H1 (cell line): ENCODE measurements around the gene SLC22A23. TPM values are rescaled to one million over a fixed set of nuclear protein-coding genes. Genes with fewer than 3 reads are reported as not detected.

Experiments
- CTCF ChIA-PET: fragments of 300-600 bp; sonication (Branson Sonifier 250); formaldehyde crosslinking; loops from one replicate; lab custom pipeline; 2021; ENCODE audit not compliant: partially characterized antibody; lab: Charles Lee
- POLR2A ChIA-PET: fragments of 300-600 bp; sonication (Branson Sonifier 250); formaldehyde crosslinking; loops from one replicate; lab custom pipeline; 2021; ENCODE audit warnings: inconsistent platforms; ENCODE audit not compliant: partially characterized antibody; lab: Charles Lee
- DNase-seq, 2 experiments: peaks; one replicate each; pipeline versions ENCODE4 v3.0.0 to v3.0.0-alpha.2; 2010 to 2022; ENCODE audit warnings: low spot score in 2 of 2, low read depth in 1 of 2, mixed read lengths in 1 of 2
- FAIRE-seq: peaks from 2 replicates; lab custom pipeline; 2011; peaks lifted over from hg19 to GRCh38; lab: Jason Lieb, UNC
- H2AFZ ChIP-seq: 2 replicates; pipeline ENCODE4 v1.8.1; 2012; ENCODE audit warnings: low read length, inconsistent platforms
- H2AK5ac ChIP-seq: 2 replicates; pipeline ENCODE4 v1.6.1; 2013; ENCODE audit warnings: low read depth, low read length
- H2BK120ac ChIP-seq: replicated peaks from 2 replicates; pipeline ENCODE3; 2013; ENCODE audit warnings: low read depth, low read length, inconsistent platforms
- H2BK12ac ChIP-seq: 2 replicates; pipeline ENCODE4 v1.6.1; 2013; ENCODE audit warnings: low read depth, low read length
- H2BK15ac ChIP-seq: 2 replicates; pipeline ENCODE4 v1.6.1; 2013; ENCODE audit warnings: low read length
- H2BK20ac ChIP-seq: 2 replicates; pipeline ENCODE4 v1.6.1; 2013; ENCODE audit warnings: low read length
- H2BK5ac ChIP-seq: 2 replicates; pipeline ENCODE4 v1.6.1; 2013; ENCODE audit warnings: low read depth, low read length
- H3K14ac ChIP-seq: 2 replicates; pipeline ENCODE4 v1.6.1; 2013; ENCODE audit warnings: inconsistent platforms; ENCODE audit not compliant: insufficient read length
- H3K18ac ChIP-seq: 2 replicates; pipeline ENCODE4 v1.6.1; 2013; ENCODE audit warnings: low read length; ENCODE audit errors: extremely low read depth
- H3K23ac ChIP-seq: 2 replicates; pipeline ENCODE4 v1.6.1; 2013; ENCODE audit warnings: inconsistent platforms; ENCODE audit not compliant: insufficient read length
- H3K23me2 ChIP-seq: 2 replicates; pipeline ENCODE4 v1.6.1; 2013; ENCODE audit warnings: low read depth, low read length
- H3K27ac ChIP-seq: 2 replicates; pipeline ENCODE4 v1.6.1; 2011; ENCODE audit warnings: low read depth, low read length, inconsistent platforms
- H3K27me3 ChIP-seq, 4 experiments: replicated peaks in 1 of 4; 1 replicate in 1 of 4; 2 replicates in 3 of 4; pipeline versions ENCODE4 v1.6.1 to v1.8.1; 2011 to 2013; ENCODE audit warnings: low read length in 3 of 4, mild to moderate bottlenecking in 3 of 4, inconsistent platforms in 2 of 4, mixed read lengths in 2 of 4, moderate library complexity in 1 of 4; ENCODE audit not compliant: control insufficient read depth in 3 of 4, insufficient read depth in 3 of 4; ENCODE audit errors: extremely low read depth in 1 of 4
- H3K36me3 ChIP-seq, 4 experiments: 2 replicates each; pipeline versions ENCODE4 v1.6.1 to v1.8.1; 2011 to 2013; ENCODE audit warnings: mild to moderate bottlenecking in 4 of 4, low read length in 3 of 4, moderate library complexity in 2 of 4, control low read depth in 1 of 4, inconsistent platforms in 1 of 4; ENCODE audit not compliant: insufficient read depth in 4 of 4, control insufficient read depth in 2 of 4
- H3K4ac ChIP-seq: replicated peaks from 2 replicates; pipeline ENCODE3; 2013; ENCODE audit warnings: low read length, low read depth, mixed read lengths, inconsistent platforms; ENCODE audit not compliant: insufficient read length
- H3K4me1 ChIP-seq, 4 experiments: replicated peaks in 1 of 4; 1 replicate in 1 of 4; 2 replicates in 3 of 4; pipeline versions ENCODE4 v1.6.1 to v1.8.1; 2011 to 2013; ENCODE audit warnings: low read length in 3 of 4, inconsistent platforms in 2 of 4, mixed read lengths in 1 of 4; ENCODE audit not compliant: insufficient read depth in 4 of 4, control insufficient read depth in 3 of 4
- H3K4me2 ChIP-seq, 2 experiments: 2 replicates each; pipeline versions ENCODE4 v1.6.1 to v1.8.1; 2011 to 2013; ENCODE audit warnings: low read depth in 2 of 2, low read length in 2 of 2, control low read depth in 1 of 2, inconsistent platforms in 1 of 2, mild to moderate bottlenecking in 1 of 2; ENCODE audit not compliant: insufficient read depth in 1 of 2
- H3K4me3 ChIP-seq, 4 experiments: fragments of 200-600, 300-600 bp in 1 of 4; sonication (generic), shearing (Covaris generic), sonication (Bioruptor Twin) in 1 of 4; 2 replicates each; pipeline versions ENCODE4 v1.5.1 to v1.8.1; 2011 to 2016; ENCODE audit warnings: low read length in 4 of 4, low read depth in 3 of 4, control low read depth in 2 of 4, inconsistent platforms in 2 of 4, mild to moderate bottlenecking in 2 of 4, mixed read lengths in 1 of 4, moderate library complexity in 1 of 4; ENCODE audit not compliant: insufficient read depth in 2 of 4; ENCODE audit errors: extremely low read depth in 1 of 4
- H3K56ac ChIP-seq: replicated peaks from 2 replicates; pipeline ENCODE3; 2013; ENCODE audit warnings: low read depth, mild to moderate bottlenecking, mixed read lengths, low read length, inconsistent platforms; ENCODE audit not compliant: insufficient read length
- H3K79me1 ChIP-seq: 2 replicates; pipeline ENCODE4 v1.6.1; 2013; ENCODE audit warnings: low read depth, low read length, control low read depth
- H3K79me2 ChIP-seq, 2 experiments: 2 replicates each; pipeline versions ENCODE4 v1.6.1 to v1.8.1; 2012 to 2013; ENCODE audit warnings: low read length in 2 of 2, mild to moderate bottlenecking in 2 of 2, inconsistent platforms in 1 of 2; ENCODE audit not compliant: insufficient read depth in 2 of 2, control insufficient read depth in 1 of 2
- H3K9ac ChIP-seq, 4 experiments: replicated peaks in 1 of 4; 1 replicate in 1 of 4; 2 replicates in 3 of 4; pipeline versions ENCODE4 v1.6.1 to v1.8.1; 2011 to 2013; ENCODE audit warnings: low read depth in 3 of 4, low read length in 3 of 4, control low read depth in 2 of 4, mild to moderate bottlenecking in 2 of 4, moderate library complexity in 2 of 4, inconsistent platforms in 1 of 4; ENCODE audit errors: extremely low read depth in 1 of 4
- H3K9me3 ChIP-seq, 2 experiments: 2 replicates each; pipeline versions ENCODE4 v1.6.1 to v1.8.1; 2012 to 2013; ENCODE audit warnings: mild to moderate bottlenecking in 2 of 2, moderate library complexity in 2 of 2, control low read depth in 1 of 2, inconsistent platforms in 1 of 2, low read depth in 1 of 2, low read length in 1 of 2, mixed read lengths in 1 of 2; ENCODE audit not compliant: insufficient read depth in 2 of 2
- H4K20me1 ChIP-seq, 2 experiments: replicated peaks in 1 of 2; 2 replicates each; pipeline versions ENCODE3 to v1.8.1; 2011 to 2013; ENCODE audit warnings: inconsistent platforms in 2 of 2, low read length in 2 of 2, mild to moderate bottlenecking in 1 of 2; ENCODE audit not compliant: insufficient read depth in 2 of 2, control insufficient read depth in 1 of 2
- H4K5ac ChIP-seq: 2 replicates; pipeline ENCODE4 v1.6.1; 2013; ENCODE audit warnings: low read length, low read depth, mixed read lengths, inconsistent platforms; ENCODE audit not compliant: insufficient read length
- H4K8ac ChIP-seq: 2 replicates; pipeline ENCODE4 v1.8.0; 2013; ENCODE audit warnings: mild to moderate bottlenecking, moderate library complexity, low read length, inconsistent platforms; ENCODE audit not compliant: insufficient read depth; ENCODE audit errors: extremely low read depth
- H4K91ac ChIP-seq: replicated peaks from 2 replicates; pipeline ENCODE3; 2013; ENCODE audit warnings: low read length, mixed read lengths, inconsistent platforms; ENCODE audit not compliant: insufficient read length
- CBX5 ChIP-seq: fragments of 300-800, 300-1000 bp; sonication (generic); IDR thresholded peaks from 2 replicates; pipeline ENCODE4 v1.7.1; 2016; ENCODE audit warnings: antibody characterized with exemption, low read length, low read depth
- GTF2F1 ChIP-seq: IDR thresholded peaks from 2 replicates; pipeline ENCODE4 v1.6.1; 2012; ENCODE audit warnings: low read depth, low read length, improper control_type of control experiment, borderline replicate concordance
- NANOG ChIP-seq: IDR thresholded peaks from 2 replicates; pipeline ENCODE4 v1.6.1; 2011; ENCODE audit warnings: low read length, low read depth, mild to moderate bottlenecking, inconsistent platforms; ENCODE audit not compliant: insufficient read depth, poor library complexity, severe bottlenecking
- RAD21 ChIP-seq, 2 experiments: IDR thresholded peaks in 1 of 2; conservative IDR thresholded peaks in 1 of 2; 2 replicates each; pipeline ENCODE4 v1.6.1; 2011; ENCODE audit warnings: low read depth in 2 of 2, low read length in 2 of 2, improper control_type of control experiment in 1 of 2, inconsistent platforms in 1 of 2, mild to moderate bottlenecking in 1 of 2, moderate library complexity in 1 of 2
- SIN3A ChIP-seq, 2 experiments: IDR thresholded peaks in 1 of 2; conservative IDR thresholded peaks in 1 of 2; 2 replicates each; pipeline ENCODE4 v1.6.1; 2011 to 2012; ENCODE audit warnings: low read length in 2 of 2, improper control_type of control experiment in 1 of 2, low read depth in 1 of 2, mild to moderate bottlenecking in 1 of 2
- SIX5 ChIP-seq: IDR thresholded peaks from 2 replicates; pipeline ENCODE4 v1.6.1; 2011; ENCODE audit warnings: mild to moderate bottlenecking, low read depth, low read length
- TAF1 ChIP-seq: IDR thresholded peaks from 2 replicates; pipeline ENCODE4 v1.6.1; 2011; ENCODE audit warnings: mild to moderate bottlenecking, low read depth, low read length
- WGBS, 2 experiments: shearing (Covaris generic) in 1 of 2; methylation state at CpG; one replicate each; pipeline versions ENCODE4 v1.1.6 to v1.1.7; 2013 to 2015; ENCODE audit warnings: low lambda C conversion rate in 2 of 2, mixed read lengths in 2 of 2, inconsistent platforms in 1 of 2, low coverage in 1 of 2, missing lambda C conversion rate in 1 of 2; ENCODE audit not compliant: insufficient replicate concordance in 2 of 2, insufficient coverage in 1 of 2, insufficient read length in 1 of 2; ENCODE audit errors: extremely low coverage in 1 of 2, missing lambda C conversion rate in 1 of 2; 5-methylcytosine and 5-hydroxymethylcytosine counted together
- polyA plus RNA-seq, 7 experiments: library from polyadenylated mRNA; depleted of rRNA in 3 of 7; stranded (reverse) in 5 of 7; unstranded in 2 of 7; fragments of >200 nt in 5 of 7; fragments of 200-250 nt in 2 of 7; gene quantifications; 1 replicate in 5 of 7; 2 replicates in 1 of 7; 4 replicates in 1 of 7; pipeline versions ENCODE4 v1.2.1 to v1.2.3, GENCODE V29; 2011 to 2013; ENCODE audit warnings: missing spikeins in 2 of 7, mixed read lengths in 2 of 7
- total RNA-seq: library from RNA; stranded (reverse); fragmentation: NEBNext Ultra II Directional; extraction: Animal tissue kit (Norgen Biotek cat#: 25700); gene quantifications from 2 replicates; pipeline ENCODE4 v1.2.1, GENCODE V29; 2021
- TF ChIP-seq, protein P1 (sequence below), 3 experiments: IDR thresholded peaks; 1 replicate in 2 of 3; 2 replicates in 1 of 3; pipeline versions ENCODE4 v1.5.1 to v1.6.1; 2011; ENCODE audit warnings: low read length in 3 of 3, mild to moderate bottlenecking in 3 of 3, inconsistent platforms in 2 of 3, low read depth in 1 of 3, moderate library complexity in 1 of 3; ENCODE audit not compliant: insufficient read depth in 1 of 3; ENCODE audit errors: control extremely low read depth in 1 of 3

The SLC22A23 gene
- total and polyA plus RNA-seq, 2 of the 8 experiments (the other 6 are each of a cell fraction or from before 2014, with no cell fraction given): 9.9 to 38.4 TPM

DNA sequence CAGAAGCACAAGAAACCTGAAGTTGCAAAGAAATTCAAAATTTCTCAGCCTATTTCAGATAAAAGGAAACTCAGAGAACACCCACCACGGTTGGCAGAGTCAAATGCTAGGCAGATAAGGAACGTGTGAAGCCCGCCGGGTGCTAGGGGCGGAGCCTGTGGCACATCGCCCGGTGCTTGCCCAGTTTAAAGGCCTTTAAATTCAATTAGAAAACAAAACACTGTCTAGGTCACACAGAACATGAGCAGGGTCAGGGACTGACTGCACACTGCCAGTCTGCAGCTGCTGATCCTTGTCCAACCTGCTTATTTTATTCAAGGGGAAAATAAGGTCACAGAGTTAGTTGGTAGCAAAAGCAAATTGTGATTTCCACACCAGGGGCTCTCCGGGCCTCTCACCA lies 122.3 kb downstream of the SLC22A23 start:
- Histone ChIP-seq H2AFZ (no peak overlapping the region), H3K23ac (no peak overlapping the region), H2BK12ac (no peak overlapping the region), H3K27me3 (no peaks in the 10 kb centered on the region), H2BK20ac (no peak overlapping the region), H3K4ac (no peak overlapping the region), H3K9ac (no peak overlapping the region), H3K56ac (no peak overlapping the region), H4K5ac (no peak overlapping the region), H2AK5ac (no peak overlapping the region), H4K8ac (no peak overlapping the region), H3K27ac (no peak overlapping the region), H2BK15ac (no peak overlapping the region), H2BK5ac (no peak overlapping the region), H3K79me1 (peaks cover 10% of the 10 kb centered on the region; the same call in 1 of the 2 replicates), H3K14ac (no peak overlapping the region), H3K4me2 (no peak overlapping the region), H3K36me3 (no peaks in the 10 kb centered on the region), H2BK120ac (no peak overlapping the region), H3K18ac (no peak overlapping the region), H3K79me2 (peaks cover 0 to 27% of the 10 kb centered on the region in 2 experiments; a peak in 3 of 4 replicates), H3K4me3 (no peak overlapping the region), H3K9me3 (no peaks in the 10 kb centered on the region), H3K23me2 (no peaks in the 10 kb centered on the region), H3K4me1 (peaks cover 12 to 30% (median 22%) of the 10 kb centered on the region in 4 experiments), H4K20me1 (no peaks in the 10 kb centered on the region), H4K91ac (no peak overlapping the region)
- ChIA-PET POLR2A (interaction anchor here (1.0 kb wide), 1 partner anchor 19 kb away, joined by 3 read pairs; no protein-coding TSS in a partner anchor), CTCF (interaction anchor here (1.0 to 1.4 kb wide), 4 partner anchors 12 to 448 kb away, joined by 3 to 5 read pairs (median 4); no protein-coding TSS in a partner anchor)
- WGBS, 2 experiments: 93% methylated on average over 8 of the region's 8 CpGs; no CpG with 5 or more reads in 1 of the 2 experiments
- DNase-seq (no peak), FAIRE-seq (no peak)
- TF ChIP-seq SIN3A (conservative IDR thresholded peaks at IDR 0.05 in 1 of 2, IDR thresholded peaks at IDR 0.05 in 1 of 2; ENCODE audit: low read depth in 1 of 2, low read length in 2 of 2) (no peak), RAD21 (IDR thresholded peaks at IDR 0.05 in 1 of 2, conservative IDR thresholded peaks at IDR 0.05 in 1 of 2; ENCODE audit: low read depth in 2 of 2, low read length in 2 of 2) (no peak), TAF1 (no peak), GTF2F1 (no peak), CBX5 (no peak), SIX5 (no peak), NANOG (no peak)
- TF ChIP-seq, protein P1, sequence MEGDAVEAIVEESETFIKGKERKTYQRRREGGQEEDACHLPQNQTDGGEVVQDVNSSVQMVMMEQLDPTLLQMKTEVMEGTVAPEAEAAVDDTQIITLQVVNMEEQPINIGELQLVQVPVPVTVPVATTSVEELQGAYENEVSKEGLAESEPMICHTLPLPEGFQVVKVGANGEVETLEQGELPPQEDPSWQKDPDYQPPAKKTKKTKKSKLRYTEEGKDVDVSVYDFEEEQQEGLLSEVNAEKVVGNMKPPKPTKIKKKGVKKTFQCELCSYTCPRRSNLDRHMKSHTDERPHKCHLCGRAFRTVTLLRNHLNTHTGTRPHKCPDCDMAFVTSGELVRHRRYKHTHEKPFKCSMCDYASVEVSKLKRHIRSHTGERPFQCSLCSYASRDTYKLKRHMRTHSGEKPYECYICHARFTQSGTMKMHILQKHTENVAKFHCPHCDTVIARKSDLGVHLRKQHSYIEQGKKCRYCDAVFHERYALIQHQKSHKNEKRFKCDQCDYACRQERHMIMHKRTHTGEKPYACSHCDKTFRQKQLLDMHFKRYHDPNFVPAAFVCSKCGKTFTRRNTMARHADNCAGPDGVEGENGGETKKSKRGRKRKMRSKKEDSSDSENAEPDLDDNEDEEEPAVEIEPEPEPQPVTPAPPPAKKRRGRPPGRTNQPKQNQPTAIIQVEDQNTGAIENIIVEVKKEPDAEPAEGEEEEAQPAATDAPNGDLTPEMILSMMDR (IDR thresholded peaks at IDR 0.05; ENCODE audit: control extremely low read depth in 1 of 3, insufficient read depth in 1 of 3, low read depth in 1 of 3, low read length in 3 of 3): no peak
